NCI-H2196 (cell line): ENCODE data around the gene SYTL2.
"Not testable (repeated sequence)": the region's sequence is repeated elsewhere in the genome, so short reads cannot be mapped to it uniquely, and the experiment has no call there.

Experiments used
- DNase-seq: peaks from one replicate; lab custom pipeline; 2025; ENCODE audit not compliant: unreplicated experiment; lab: John Stamatoyannopoulos, UW

Gene SYTL2

GRCh38 chr11:85695546-85695945, 115.4 kb downstream of the SYTL2 start:
- no peak for DNase-seq

- peak; percentile 52 for DNase-seq
These were observed 116.5 kb downstream of the SYTL2 start for GRCh38 chr11:85694385-85694980.

GRCh38 chr11:85685820-85686459, 125.0 kb downstream of the SYTL2 start, which contains the start of gene CCDC89:
Gene CCDC89, minus strand, starts transcription at chr11:85686195. Its CDS starts 65 bp downstream, at chr11:85686130.
- DNase-seq, result peak; percentile 94

- DNase-seq, result no peak
These were observed 125.7 kb downstream of the SYTL2 start for GRCh38 chr11:85685125-85685819.

- DNase-seq, result peak; percentile 35
These were observed 128.3 kb downstream of the SYTL2 start for GRCh38 chr11:85682330-85683305.

GRCh38 chr11:85680897-85681296, 130.0 kb downstream of the SYTL2 start:
- peak; percentile 13 for DNase-seq

- no peak for DNase-seq
These were observed 131.4 kb downstream of the SYTL2 start for GRCh38 chr11:85679576-85679975.

GRCh38 chr11:85673393-85673792, 137.5 kb downstream of the SYTL2 start:
- no peak for DNase-seq

GRCh38 chr11:85672105-85672902, 138.6 kb downstream of the SYTL2 start:
- DNase-seq, result no peak

- not testable (repeated sequence) for DNase-seq
These were observed 139.8 kb downstream of the SYTL2 start for GRCh38 chr11:85670949-85671663.

- no peak for DNase-seq
These were observed 142.8 kb downstream of the SYTL2 start for GRCh38 chr11:85668157-85668556.

GRCh38 chr11:85666687-85667086, 144.3 kb downstream of the SYTL2 start:
- DNase-seq, result no peak

GRCh38 chr11:85665733-85666132, 145.2 kb downstream of the SYTL2 start:
- DNase-seq, result no peak

GRCh38 chr11:85664615-85665481, 146.1 kb downstream of the SYTL2 start, which contains the start of gene CREBZF:
Gene CREBZF, minus strand, starts transcription at chr11:85665129. Its CDS starts 254 bp downstream, at chr11:85664875.
- peak; percentile 95 for DNase-seq

- DNase-seq, result peak; percentile 47
These were observed 147.0 kb downstream of the SYTL2 start for GRCh38 chr11:85663753-85664614.

GRCh38 chr11:85663080-85663752, 147.7 kb downstream of the SYTL2 start:
- no peak for DNase-seq
